Nephron progenitor cell (in vitro differentiated cells): Measurements from ENCODE around the gene PNMA8A.

ENCODE experiments used
- DNase-seq: peaks from one replicate; pipeline ENCODE4 v3.0.0; 2021
- H3K27ac Mint-ChIP-seq: 2 replicates; pipeline ENCODE4 v1.8.0; 2021; ENCODE audit warnings: mild to moderate bottlenecking, moderate library complexity, mixed read lengths
- H3K27me3 Mint-ChIP-seq: 2 replicates; pipeline ENCODE4 v1.8.0; 2021; ENCODE audit warnings: mild to moderate bottlenecking, low read depth, mixed read lengths; ENCODE audit not compliant: poor library complexity
- H3K36me3 Mint-ChIP-seq: 2 replicates; pipeline ENCODE4 v1.8.0; 2021; ENCODE audit warnings: low read depth, mixed read lengths
- H3K4me1 Mint-ChIP-seq: 2 replicates; pipeline ENCODE4 v1.8.0; 2021; ENCODE audit warnings: mixed read lengths
- H3K4me3 Mint-ChIP-seq: 2 replicates; pipeline ENCODE4 v1.8.0; 2021; ENCODE audit warnings: mild to moderate bottlenecking, moderate library complexity, mixed read lengths
- H3K9me3 Mint-ChIP-seq: 2 replicates; pipeline ENCODE4 v1.8.0; 2021; ENCODE audit warnings: mild to moderate bottlenecking, moderate library complexity, mixed read lengths
- TF ChIP-seq, protein P1 (sequence below): fragments of 200-600 bp; sonication (generic); IDR thresholded peaks from 2 replicates; pipeline ENCODE4 v1.5.0; 2021; ENCODE audit warnings: antibody characterized with exemption

The PNMA8A gene

DNA sequence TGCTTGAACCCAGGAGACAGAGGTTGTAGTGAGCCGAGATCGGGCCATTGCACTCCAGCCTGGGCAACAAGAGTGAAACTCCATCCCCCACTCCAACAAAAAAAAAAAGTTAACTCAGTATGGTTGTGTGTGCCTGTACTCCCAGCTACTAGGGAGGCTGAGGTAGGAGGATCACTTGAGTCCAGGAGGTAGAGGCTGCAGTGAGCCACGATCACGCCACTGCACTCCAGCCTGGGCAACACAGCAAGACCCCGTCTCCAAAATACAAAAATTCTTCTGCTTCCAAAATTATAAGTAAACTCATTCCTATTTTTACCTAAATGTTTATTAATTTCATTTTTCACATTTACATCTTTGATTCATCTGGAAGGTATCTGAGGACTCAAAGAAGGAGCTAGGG is 14.4 kb downstream of the PNMA8A start:
- Mint-ChIP-seq H3K27ac (no peak overlapping the region), H3K27me3 (peaks cover 19% of the 10 kb centered on the region), H3K4me1 (peaks cover 5% of the 10 kb centered on the region), H3K4me3 (no peak overlapping the region), H3K9me3 (peaks cover 3% of the 10 kb centered on the region), H3K36me3 (no peaks in the 10 kb centered on the region)
- no peak for DNase-seq
- TF ChIP-seq, protein P1, sequence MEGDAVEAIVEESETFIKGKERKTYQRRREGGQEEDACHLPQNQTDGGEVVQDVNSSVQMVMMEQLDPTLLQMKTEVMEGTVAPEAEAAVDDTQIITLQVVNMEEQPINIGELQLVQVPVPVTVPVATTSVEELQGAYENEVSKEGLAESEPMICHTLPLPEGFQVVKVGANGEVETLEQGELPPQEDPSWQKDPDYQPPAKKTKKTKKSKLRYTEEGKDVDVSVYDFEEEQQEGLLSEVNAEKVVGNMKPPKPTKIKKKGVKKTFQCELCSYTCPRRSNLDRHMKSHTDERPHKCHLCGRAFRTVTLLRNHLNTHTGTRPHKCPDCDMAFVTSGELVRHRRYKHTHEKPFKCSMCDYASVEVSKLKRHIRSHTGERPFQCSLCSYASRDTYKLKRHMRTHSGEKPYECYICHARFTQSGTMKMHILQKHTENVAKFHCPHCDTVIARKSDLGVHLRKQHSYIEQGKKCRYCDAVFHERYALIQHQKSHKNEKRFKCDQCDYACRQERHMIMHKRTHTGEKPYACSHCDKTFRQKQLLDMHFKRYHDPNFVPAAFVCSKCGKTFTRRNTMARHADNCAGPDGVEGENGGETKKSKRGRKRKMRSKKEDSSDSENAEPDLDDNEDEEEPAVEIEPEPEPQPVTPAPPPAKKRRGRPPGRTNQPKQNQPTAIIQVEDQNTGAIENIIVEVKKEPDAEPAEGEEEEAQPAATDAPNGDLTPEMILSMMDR = no peak

DNA sequence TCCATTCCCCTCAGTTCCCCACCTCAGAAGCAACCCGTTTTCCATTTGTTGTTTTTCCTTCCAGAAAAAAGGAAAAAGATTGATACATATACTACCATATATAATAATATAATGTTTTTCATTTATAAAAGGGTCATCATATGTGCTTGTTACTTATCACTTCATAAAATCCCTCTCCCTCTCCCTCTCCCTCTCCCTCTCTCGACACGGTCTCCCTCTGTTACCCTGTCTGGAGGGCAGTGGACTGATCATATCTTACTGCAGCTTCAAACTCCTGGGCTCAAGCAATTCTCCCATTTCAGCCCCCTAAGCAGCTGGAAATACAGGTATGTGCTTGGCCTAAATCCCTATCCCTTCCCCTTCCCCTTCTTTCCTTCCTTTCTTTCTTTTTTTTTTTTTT is 17.1 kb downstream of the PNMA8A start:
- TF ChIP-seq, protein P1 = no peak
- peak overlapping the region; percentile 74 for H3K27ac Mint-ChIP-seq
- H3K9me3 Mint-ChIP-seq = peaks cover 11% of the 10 kb centered on the region
- H3K36me3 Mint-ChIP-seq = no peaks in the 10 kb centered on the region
- H3K4me1 Mint-ChIP-seq = peaks cover 5% of the 10 kb centered on the region
- no peak overlapping the region for H3K4me3 Mint-ChIP-seq
- no peak for DNase-seq
- H3K27me3 Mint-ChIP-seq = peaks cover 30% of the 10 kb centered on the region

DNA sequence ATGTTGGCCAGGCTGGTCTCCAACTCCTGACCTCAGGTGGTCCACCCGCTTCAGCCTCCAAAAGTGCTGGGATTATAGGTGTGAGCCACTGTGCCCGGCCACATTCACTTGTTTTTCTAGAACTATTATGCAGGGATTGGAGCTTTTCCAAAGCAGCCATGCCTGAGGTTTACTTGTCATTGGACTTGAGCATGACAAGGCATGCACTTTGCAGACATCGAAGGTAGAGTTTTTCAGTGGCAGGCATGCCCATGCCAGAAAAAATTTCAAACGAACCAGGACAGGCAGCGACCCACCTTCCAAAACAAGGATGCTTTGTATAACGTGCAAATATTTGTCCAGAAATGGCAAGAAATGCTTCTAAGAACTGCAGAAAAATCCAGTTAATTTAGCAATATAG is 17.7 kb downstream of the PNMA8A start:
- peaks cover 27% of the 10 kb centered on the region for H3K27me3 Mint-ChIP-seq
- peaks cover 12% of the 10 kb centered on the region for H3K9me3 Mint-ChIP-seq
- DNase-seq = no peak
- no peaks in the 10 kb centered on the region for H3K36me3 Mint-ChIP-seq
- H3K4me3 Mint-ChIP-seq = no peak overlapping the region
- TF ChIP-seq, protein P1 = no peak
- no peak overlapping the region for H3K27ac Mint-ChIP-seq
- peaks cover 5% of the 10 kb centered on the region for H3K4me1 Mint-ChIP-seq

DNA sequence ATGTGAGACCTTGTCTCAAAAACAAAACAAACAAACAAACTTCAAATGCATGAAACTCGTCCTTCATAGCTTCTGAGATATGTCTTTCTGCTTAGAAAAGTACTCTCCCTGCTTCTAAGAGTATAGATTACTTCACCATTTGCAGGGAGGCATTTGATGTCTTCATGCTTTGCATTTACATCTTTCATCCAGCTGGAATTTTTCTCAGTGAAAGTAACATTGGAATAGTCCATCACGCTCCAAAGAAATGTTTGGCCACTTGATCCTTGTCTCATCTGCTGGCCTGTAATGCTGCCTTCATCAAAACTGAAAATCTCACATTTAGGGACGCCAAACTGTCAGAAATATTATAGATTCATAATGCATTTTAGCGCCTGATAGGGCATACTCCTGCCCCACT is 19.2 kb downstream of the PNMA8A start:
- Mint-ChIP-seq H3K4me1 (peaks cover 5% of the 10 kb centered on the region), H3K9me3 (peaks cover 12% of the 10 kb centered on the region), H3K36me3 (no peaks in the 10 kb centered on the region), H3K4me3 (no peak overlapping the region), H3K27ac (no peak overlapping the region), H3K27me3 (peaks cover 27% of the 10 kb centered on the region)
- no peak for DNase-seq
- TF ChIP-seq, protein P1 = no peak

DNA sequence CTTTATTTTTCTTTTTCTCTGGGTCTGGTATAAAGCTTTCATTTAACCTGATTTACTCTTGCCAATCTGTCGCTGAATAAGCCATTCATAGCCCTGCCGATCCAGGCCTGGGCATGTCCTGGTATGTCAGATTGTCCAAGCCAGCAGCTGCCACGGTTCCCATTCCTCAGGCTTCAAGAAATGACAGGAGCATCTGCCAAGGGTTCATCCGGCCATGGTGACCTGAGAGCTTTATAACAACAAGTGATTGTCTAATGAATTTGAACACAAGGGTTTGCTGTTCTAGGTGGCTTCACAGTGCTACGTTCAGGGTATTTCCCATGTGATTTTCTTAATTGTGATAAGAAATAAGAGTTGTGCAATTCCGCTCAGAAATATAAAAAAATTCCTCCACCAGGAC is 20.0 kb downstream of the PNMA8A start:
- no peak overlapping the region for H3K27ac Mint-ChIP-seq

DNA sequence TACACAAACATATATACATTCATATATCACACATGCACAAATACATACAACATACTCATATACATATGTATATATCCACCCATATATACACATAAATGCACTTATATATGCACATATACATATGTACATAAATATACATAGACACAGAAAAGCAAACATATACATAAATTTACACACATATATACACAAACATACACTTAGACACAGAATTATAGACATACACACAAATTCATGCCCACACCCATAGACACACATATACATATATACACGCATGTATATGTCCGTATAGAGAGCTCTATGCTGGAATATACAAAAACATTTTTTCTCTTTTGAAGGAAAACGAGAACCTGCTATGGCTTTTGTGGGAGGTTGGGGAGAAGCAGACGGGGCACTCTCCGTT is 20.6 kb downstream of the PNMA8A start:
- no peaks in the 10 kb centered on the region for H3K4me1 Mint-ChIP-seq
- peaks cover 12% of the 10 kb centered on the region for H3K9me3 Mint-ChIP-seq
- peaks cover 22% of the 10 kb centered on the region for H3K27me3 Mint-ChIP-seq
- H3K36me3 Mint-ChIP-seq = no peaks in the 10 kb centered on the region
- H3K4me3 Mint-ChIP-seq = no peak overlapping the region
- H3K27ac Mint-ChIP-seq = no peak overlapping the region
- TF ChIP-seq, protein P1 = no peak
- no peak for DNase-seq

More for the DNA sequence above, 20.0 kb downstream of the PNMA8A start:
- H3K9me3 Mint-ChIP-seq = peaks cover 12% of the 10 kb centered on the region
- peaks cover 4% of the 10 kb centered on the region for H3K4me1 Mint-ChIP-seq
- no peak overlapping the region for H3K4me3 Mint-ChIP-seq
- TF ChIP-seq, protein P1 = no peak
- peaks cover 26% of the 10 kb centered on the region for H3K27me3 Mint-ChIP-seq
- no peak for DNase-seq
- no peaks in the 10 kb centered on the region for H3K36me3 Mint-ChIP-seq
